K562 (cell line): Measurements from ENCODE around the gene P2RY14. TPM values are rescaled to one million over a fixed set of nuclear protein-coding genes. Genes with fewer than 3 reads are reported as not detected.
"Not testable (repeated sequence)": the region's sequence is repeated elsewhere in the genome, so short reads cannot be mapped to it uniquely, and the experiment has no call there.

Source experiments
- ATAC-seq: fragments of 200-7000 bp; cut with Tn5 transposase; 3 replicates; pipeline ENCODE4 v1.9.1; 2020; ENCODE audit warnings: moderate library complexity
- BruUV-seq: library from RNA; stranded (reverse); fragments of 400-500 nt; replicated peaks from 2 replicates; lab custom pipeline; 2021; lab: Mats Ljungman, UMichigan
- CTCF ChIA-PET: fragments of 300-600 bp; formaldehyde crosslinking; extraction: SDS; loops from one replicate; lab custom pipeline; 2021; ENCODE audit warnings: low intra/inter-chr PET ratio; lab: Yijun Ruan, JAX
- POLR2A ChIA-PET: fragments of 300-600, 350-650 bp; sonication (Branson Sonifier 250); formaldehyde crosslinking; extraction: SDS; loops from one replicate; lab custom pipeline; 2021; ENCODE audit warnings: antibody characterized with exemption, inconsistent platforms; lab: Yijun Ruan, JAX
- DNase-seq, 4 experiments: peaks; one replicate each; pipeline versions ENCODE4 v3.0.0 to v3.0.0-alpha.2; 2011 to 2018; ENCODE audit warnings: low spot score in 3 of 4, mixed read lengths in 3 of 4; ENCODE audit errors: extremely low read depth in 1 of 4
- FAIRE-seq: peaks from 2 replicates; lab custom pipeline; 2011; peaks lifted over from hg19 to GRCh38; lab: Jason Lieb, UNC
- H2AFZ ChIP-seq: 2 replicates; pipeline ENCODE4 v1.6.0; 2011; ENCODE audit warnings: low read depth, low read length, control low read depth, inconsistent platforms
- H3K27ac ChIP-seq: fragments of 200-600 bp; 3 replicates; pipeline ENCODE4 v1.8.0; 2011; ENCODE audit warnings: low read depth, mild to moderate bottlenecking, control low read depth, inconsistent platforms, low read length, moderate library complexity, mixed read lengths; ENCODE audit errors: extremely low read depth
- H3K27me3 ChIP-seq, 2 experiments: fragments of 300-600 bp in 1 of 2; 2 replicates in 1 of 2; 3 replicates in 1 of 2; pipeline versions ENCODE4 v1.6.0 to v1.8.0; 2011; ENCODE audit warnings: inconsistent platforms in 2 of 2, low read length in 2 of 2, mild to moderate bottlenecking in 1 of 2, mixed read lengths in 1 of 2, moderate library complexity in 1 of 2; ENCODE audit not compliant: control insufficient read depth in 2 of 2, insufficient read depth in 2 of 2
- H3K36me3 ChIP-seq: fragments of 300-600 bp; 3 replicates; pipeline ENCODE4 v1.8.0; 2011; ENCODE audit warnings: mild to moderate bottlenecking, low read length, inconsistent platforms; ENCODE audit not compliant: control insufficient read depth, insufficient read depth
- H3K4me1 ChIP-seq, 2 experiments: fragments of 200-600 bp in 1 of 2; replicated peaks in 1 of 2; 2 replicates in 1 of 2; 3 replicates in 1 of 2; pipeline versions ENCODE4 v1.5.1 to v1.8.0; 2011; ENCODE audit warnings: inconsistent platforms in 2 of 2, low read length in 2 of 2, mild to moderate bottlenecking in 1 of 2, mixed read lengths in 1 of 2, moderate library complexity in 1 of 2; ENCODE audit not compliant: control insufficient read depth in 2 of 2, insufficient read depth in 2 of 2
- H3K4me2 ChIP-seq: 2 replicates; pipeline ENCODE4 v1.6.1; 2011; ENCODE audit warnings: low read length, control low read depth, inconsistent platforms, mixed read lengths; ENCODE audit not compliant: insufficient read depth
- H3K4me3 ChIP-seq: fragments of 200-600 bp; sonication (generic), shearing (Covaris generic); 2 replicates; pipeline ENCODE4 v1.5.1; 2016; ENCODE audit warnings: control low read depth, inconsistent platforms
- H3K79me2 ChIP-seq: fragments of 200-600 bp; 3 replicates; pipeline ENCODE4 v1.8.0; 2011; ENCODE audit warnings: low read length, inconsistent platforms; ENCODE audit not compliant: control insufficient read depth, insufficient read depth
- H3K9ac ChIP-seq, 2 experiments: 2 replicates each; pipeline versions ENCODE4 v1.6.0 to v1.6.1; 2011; ENCODE audit warnings: low read depth in 2 of 2, low read length in 2 of 2, control low read depth in 1 of 2, inconsistent platforms in 1 of 2, mild to moderate bottlenecking in 1 of 2, mixed read lengths in 1 of 2; ENCODE audit not compliant: insufficient read depth in 1 of 2
- H3K9me1 ChIP-seq: one replicate; pipeline ENCODE4 v1.6.0; 2011; ENCODE audit warnings: inconsistent platforms, mild to moderate bottlenecking, low read length, moderate library complexity; ENCODE audit not compliant: control insufficient read depth, insufficient read depth
- H3K9me3 ChIP-seq: replicated peaks from 2 replicates; pipeline ENCODE4 v1.5.1; 2011; ENCODE audit warnings: low read depth, low read length, inconsistent platforms; ENCODE audit not compliant: control insufficient read depth, insufficient read depth
- H4K20me1 ChIP-seq: replicated peaks from 2 replicates; pipeline ENCODE4 v1.6.1; 2011; ENCODE audit warnings: low read length, inconsistent platforms, mixed read lengths; ENCODE audit not compliant: control insufficient read depth, insufficient read depth
- ETV1 ChIP-seq: fragments of 450-650 bp; conservative IDR thresholded peaks from 2 replicates; pipeline ENCODE4 v1.6.1; 2016; ENCODE audit warnings: missing genetic modification characterization, control low read depth, low read depth, missing compliant biosample characterization
- ZBTB43 ChIP-seq: sonication (generic); formaldehyde crosslinking; IDR thresholded peaks from 2 replicates; pipeline ENCODE4 v1.8.0; 2023; ENCODE audit warnings: mild to moderate bottlenecking, missing genetic modification reagents
- ZKSCAN1 ChIP-seq: fragments of 150-350 bp; IDR thresholded peaks from 2 replicates; pipeline ENCODE4 v1.6.1; 2016; ENCODE audit warnings: low read depth, low read length
- WGBS: fragments of 100-300 bp; shearing (Covaris generic); methylation state at CpG from one replicate; pipeline ENCODE4 v1.1.6; 2016; ENCODE audit warnings: low coverage, mixed read lengths; ENCODE audit not compliant: insufficient coverage; ENCODE audit errors: missing lambda C conversion rate; 5-methylcytosine and 5-hydroxymethylcytosine counted together
- in situ Hi-C: fragments of 300-500 bp; cut with MboI; formaldehyde crosslinking; loops from 4 replicates; pipeline ENCODE4 v1.15.0; 2018; ENCODE audit warnings: inconsistent platforms, mixed read lengths
- intact Hi-C: fragments of 100-400 bp; cut with micrococcal nuclease; formaldehyde crosslinking; loops from 2 replicates; pipeline ENCODE4 v1.14.2; 2022
- polyA plus RNA-seq, 8 experiments: library from polyadenylated mRNA; depleted of rRNA in 4 of 8; stranded (reverse) in 5 of 8; unstranded in 3 of 8; fragments of >200 nt; fragmentation: Nextera tagmentation in 2 of 8; fragmentation: Illumina TruSeq in 1 of 8; extraction: Ambion mirVana in 2 of 8; extraction: Trizol in 1 of 8; gene quantifications; 2 replicates each; pipeline versions ENCODE4 v1.2.1 to v1.2.3, GENCODE V29; 2011 to 2014; ENCODE audit warnings: inconsistent platforms in 1 of 8, missing spikeins in 1 of 8
- total RNA-seq, 7 experiments: library from RNA; depleted of rRNA in 6 of 7; stranded (reverse); fragments of >200 nt in 6 of 7; fragmentation: Illumina TruSeq in 2 of 7; extraction: Trizol in 2 of 7; gene quantifications; 2 replicates each; pipeline versions ENCODE4 v1.2.1 to v1.2.3, GENCODE V29; 2011 to 2021; ENCODE audit warnings: low replicate concordance in 1 of 7

The P2RY14 gene
- total and polyA plus RNA-seq, 9 of the 15 experiments (the other 6 are each of a cell fraction or from before 2014, with no cell fraction given) = not detected

- H3K4me1 ChIP-seq = no peaks in the 10 kb centered on the region
- no peak overlapping the region for H3K27ac ChIP-seq
- DNase-seq = no peak
- CTCF ChIA-PET = no interaction called here
- no TSS peak for BruUV-seq
- H4K20me1 ChIP-seq = no peaks in the 10 kb centered on the region
- no peaks in the 10 kb centered on the region for H3K36me3 ChIP-seq
- TF ChIP-seq ZBTB43 (CRISPR knock-in tag) (no peak), ETV1 (no peak), ZKSCAN1 (no peak)
- no peak for FAIRE-seq
- 1% methylated on average over 4 of the region's 4 CpGs for WGBS
- H3K9me3 ChIP-seq = no peaks in the 10 kb centered on the region
- in situ Hi-C loops = loop anchor here (25.0 kb wide), 1 partner anchor 604 kb away; no protein-coding TSS in a partner anchor
- H2AFZ ChIP-seq = no peak overlapping the region
- peaks cover 5 to 14% of the 10 kb centered on the region in 2 experiments; a peak in 4 of 5 replicates for H3K27me3 ChIP-seq
- no peak overlapping the region for H3K4me3 ChIP-seq
- H3K9me1 ChIP-seq = no peaks in the 10 kb centered on the region
- ATAC-seq = no peak
- H3K79me2 ChIP-seq = no peaks in the 10 kb centered on the region
- intact Hi-C loops = no loop called here
- POLR2A ChIA-PET = no interaction called here
- no peak overlapping the region for H3K9ac ChIP-seq
- no peak overlapping the region for H3K4me2 ChIP-seq
These were observed 45.4 kb downstream of the P2RY14 start for GRCh38 chr3:151232991-151233390.

GRCh38 chr3:151232403-151232802 is 45.9 kb downstream of the P2RY14 start:
- ATAC-seq, H2AFZ ChIP-seq, H3K36me3 ChIP-seq, intact Hi-C loops, H3K4me3 ChIP-seq, H3K27ac ChIP-seq, FAIRE-seq, H3K9ac ChIP-seq, H3K9me3 ChIP-seq, H3K4me1 ChIP-seq, CTCF ChIA-PET, H3K79me2 ChIP-seq, POLR2A ChIA-PET, H3K4me2 ChIP-seq, BruUV-seq, DNase-seq, H3K9me1 ChIP-seq, H4K20me1 ChIP-seq: not testable (repeated sequence)
- in situ Hi-C loops = loop anchor here (25.0 kb wide), 1 partner anchor 605 kb away; no protein-coding TSS in a partner anchor
- H3K27me3 ChIP-seq = peaks cover 5 to 14% of the 10 kb centered on the region in 2 experiments
